Lung (tissue), 12 donors: Measurements from ENCODE around the gene HOXB2. TPM values are rescaled to one million over a fixed set of nuclear protein-coding genes. Genes with fewer than 3 reads are reported as not detected.

Experiments used
- ATAC-seq: fragments of 200-7000 bp; cut with Tn5 transposase; one replicate; pipeline ENCODE4 v1.9.1; 2020; ENCODE audit warnings: moderate number of reproducible peaks; ENCODE audit not compliant: insufficient read depth, low FRiP score
- DNase-seq, 3 donors: peaks; one replicate each; pipeline ENCODE4 v3.0.0-alpha.2; 2013 to 2017
- H3K27ac ChIP-seq, 2 donors: one replicate each; pipeline ENCODE4 v1.5.1; 2013; ENCODE audit warnings: mild to moderate bottlenecking in 2 of 2, moderate library complexity in 2 of 2, control low read depth in 1 of 2, inconsistent platforms in 1 of 2, low read depth in 1 of 2, low read length in 1 of 2
- H3K27me3 ChIP-seq, 3 donors: one replicate each; pipeline ENCODE4 v1.5.1; 2013; ENCODE audit warnings: low read length in 2 of 3; ENCODE audit not compliant: control insufficient read depth in 3 of 3, insufficient read depth in 3 of 3
- H3K36me3 ChIP-seq, 4 donors: one replicate each; pipeline ENCODE4 v1.5.1; 2013; ENCODE audit warnings: low read length in 4 of 4, mild to moderate bottlenecking in 1 of 4, moderate library complexity in 1 of 4; ENCODE audit not compliant: control insufficient read depth in 4 of 4, insufficient read depth in 4 of 4
- H3K4me1 ChIP-seq, 5 donors: one replicate each; pipeline ENCODE4 v1.5.1; 2013; ENCODE audit warnings: low read length in 5 of 5, mild to moderate bottlenecking in 2 of 5, moderate library complexity in 1 of 5; ENCODE audit not compliant: control insufficient read depth in 5 of 5, insufficient read depth in 5 of 5
- H3K4me3 ChIP-seq: one replicate; pipeline ENCODE4 v1.5.1; 2013; ENCODE audit warnings: mild to moderate bottlenecking, control low read depth, moderate library complexity
- H3K9ac ChIP-seq, 2 donors: one replicate each; pipeline ENCODE4 v1.5.1; 2013; ENCODE audit warnings: low read length in 2 of 2, control low read depth in 1 of 2; ENCODE audit not compliant: insufficient read depth in 1 of 2
- H3K9me3 ChIP-seq, 4 donors: one replicate each; pipeline ENCODE4 v1.5.1; 2013; ENCODE audit warnings: low read length in 3 of 4, mild to moderate bottlenecking in 1 of 4, moderate library complexity in 1 of 4; ENCODE audit not compliant: control insufficient read depth in 4 of 4, insufficient read depth in 3 of 4
- WGBS, 2 donors: extraction: QIAGEN DNeasy Blood & Tissue Kit; methylation state at CpG; one replicate each; pipeline ENCODE4 v1.1.7; 2013; 5-methylcytosine and 5-hydroxymethylcytosine counted together
- polyA plus RNA-seq, 2 donors: library from polyadenylated mRNA; stranded (reverse); fragments of 200-250 nt; gene quantifications; one replicate each; pipeline ENCODE4 v1.2.1, GENCODE V29; 2013
- total RNA-seq, 2 donors: library from RNA; depleted of rRNA in 1 of 2; stranded (reverse); fragments of >200 nt in 1 of 2; gene quantifications; one replicate each; pipeline ENCODE4 v1.2.1, GENCODE V29; 2014 to 2021
- TF ChIP-seq, protein P1 (sequence below): IDR thresholded peaks from 2 replicates; pipeline ENCODE4 v1.5.1; 2012; ENCODE audit warnings: mild to moderate bottlenecking; ENCODE audit errors: control extremely low read depth, extremely low read depth
- donor health status: control.
- donor health status: control.
- donor health status: Bipolar disorder and iron deficiency.
- donor health status: healthy.
- donor health status: DM: yes; HTN: yes; CAD: no.

Gene HOXB2
- total and polyA plus RNA-seq, 4 donors = 4.1 to 13.9 (median 7.3) TPM

DNA sequence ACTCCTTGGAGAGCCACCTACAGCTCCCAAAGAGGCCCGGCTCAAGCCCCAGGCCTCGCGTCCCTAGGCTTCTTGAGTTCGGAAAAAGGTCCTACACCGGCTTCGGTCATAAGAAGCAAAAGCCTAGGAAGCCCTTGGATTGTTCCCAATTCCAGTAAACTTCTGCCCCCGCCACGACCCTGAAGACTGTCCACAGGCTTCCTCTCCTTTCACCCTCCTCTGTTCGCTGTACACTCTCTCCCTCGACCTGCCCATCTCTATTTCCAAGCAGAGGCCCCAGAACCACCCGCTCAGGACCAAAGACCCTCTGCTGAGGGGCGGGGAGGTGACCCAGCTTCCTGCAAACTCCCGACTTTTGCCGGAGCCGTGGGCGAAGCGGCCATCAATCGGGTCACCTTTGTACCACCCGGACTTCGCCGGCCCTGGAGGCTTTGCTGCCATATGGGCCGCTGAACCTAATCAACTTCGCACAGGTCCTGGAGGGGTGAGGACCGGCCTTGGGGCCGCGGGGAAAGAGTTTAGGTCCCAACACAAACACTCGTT, 2.7 kb downstream of the HOXB2 start:
- H3K4me3 ChIP-seq = peak overlapping the region; percentile 33
- peaks cover 0 to 19% (median 2%) of the 10 kb centered on the region in 4 donors for H3K36me3 ChIP-seq
- peak overlapping the region; percentile 68 to 95 for H3K9ac ChIP-seq
- H3K27me3 ChIP-seq = peaks cover 0 to 55% (median 5%) of the 10 kb centered on the region in 3 donors
- H3K9me3 ChIP-seq = no peaks in the 10 kb centered on the region
- TF ChIP-seq, protein P1, sequence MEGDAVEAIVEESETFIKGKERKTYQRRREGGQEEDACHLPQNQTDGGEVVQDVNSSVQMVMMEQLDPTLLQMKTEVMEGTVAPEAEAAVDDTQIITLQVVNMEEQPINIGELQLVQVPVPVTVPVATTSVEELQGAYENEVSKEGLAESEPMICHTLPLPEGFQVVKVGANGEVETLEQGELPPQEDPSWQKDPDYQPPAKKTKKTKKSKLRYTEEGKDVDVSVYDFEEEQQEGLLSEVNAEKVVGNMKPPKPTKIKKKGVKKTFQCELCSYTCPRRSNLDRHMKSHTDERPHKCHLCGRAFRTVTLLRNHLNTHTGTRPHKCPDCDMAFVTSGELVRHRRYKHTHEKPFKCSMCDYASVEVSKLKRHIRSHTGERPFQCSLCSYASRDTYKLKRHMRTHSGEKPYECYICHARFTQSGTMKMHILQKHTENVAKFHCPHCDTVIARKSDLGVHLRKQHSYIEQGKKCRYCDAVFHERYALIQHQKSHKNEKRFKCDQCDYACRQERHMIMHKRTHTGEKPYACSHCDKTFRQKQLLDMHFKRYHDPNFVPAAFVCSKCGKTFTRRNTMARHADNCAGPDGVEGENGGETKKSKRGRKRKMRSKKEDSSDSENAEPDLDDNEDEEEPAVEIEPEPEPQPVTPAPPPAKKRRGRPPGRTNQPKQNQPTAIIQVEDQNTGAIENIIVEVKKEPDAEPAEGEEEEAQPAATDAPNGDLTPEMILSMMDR = no peak
- peaks cover 0 to 35% (median 3%) of the 10 kb centered on the region in 5 donors for H3K4me1 ChIP-seq
- peak overlapping the region; percentile 50 to 71 for H3K27ac ChIP-seq
- DNase-seq (peak in 1 of 3 donors; percentile 38), ATAC-seq (no peak)
- WGBS, 2 donors = 6 to 11% methylated on average over 27 of the region's 27 CpGs

DNA sequence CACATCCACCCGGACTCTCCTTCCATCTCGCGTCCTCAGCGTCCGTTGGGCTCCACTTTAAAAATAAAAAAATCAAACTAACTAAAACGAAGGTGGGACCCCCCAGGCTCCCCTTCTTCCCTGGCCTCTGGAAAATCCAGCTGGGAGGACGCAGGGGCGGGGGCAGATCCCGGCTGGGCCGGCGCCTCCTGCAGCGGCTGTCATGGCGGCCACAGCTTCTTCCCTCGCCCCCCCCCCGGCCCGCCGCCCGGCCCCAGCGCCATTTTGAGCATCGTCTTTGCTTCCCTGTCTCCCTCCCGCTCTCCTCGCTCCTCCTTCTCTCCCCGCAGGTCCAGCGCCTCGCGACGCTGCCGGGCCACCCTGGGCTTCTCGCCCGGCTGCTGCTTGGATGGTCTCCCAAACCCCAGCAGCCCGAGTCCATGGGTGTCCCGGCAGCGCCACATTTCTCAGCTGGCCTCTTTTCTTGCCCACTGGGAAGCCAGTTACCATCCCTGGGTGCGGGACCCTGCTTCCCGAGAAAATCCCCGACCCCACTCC, 3.3 kb downstream of the HOXB2 start:
- H3K27me3 ChIP-seq = peaks cover 0 to 51% (median 5%) of the 10 kb centered on the region in 3 donors
- TF ChIP-seq, protein P1 = no peak
- 2 to 5% methylated on average over 27 to 35 of the region's 36 CpGs for WGBS, 2 donors
- H3K36me3 ChIP-seq = peaks cover 0 to 19% (median 2%) of the 10 kb centered on the region in 4 donors
- H3K9ac ChIP-seq = peak overlapping the region; percentile 68 to 95
- peaks cover 0 to 31% (median 3%) of the 10 kb centered on the region in 5 donors for H3K4me1 ChIP-seq
- no peaks in the 10 kb centered on the region for H3K9me3 ChIP-seq
- ATAC-seq (peak; percentile 14), DNase-seq (peak; percentile 88 to 93 (median 90))
- H3K27ac ChIP-seq = peak overlapping the region; percentile 50 to 71
- H3K4me3 ChIP-seq = peak overlapping the region; percentile 33

DNA sequence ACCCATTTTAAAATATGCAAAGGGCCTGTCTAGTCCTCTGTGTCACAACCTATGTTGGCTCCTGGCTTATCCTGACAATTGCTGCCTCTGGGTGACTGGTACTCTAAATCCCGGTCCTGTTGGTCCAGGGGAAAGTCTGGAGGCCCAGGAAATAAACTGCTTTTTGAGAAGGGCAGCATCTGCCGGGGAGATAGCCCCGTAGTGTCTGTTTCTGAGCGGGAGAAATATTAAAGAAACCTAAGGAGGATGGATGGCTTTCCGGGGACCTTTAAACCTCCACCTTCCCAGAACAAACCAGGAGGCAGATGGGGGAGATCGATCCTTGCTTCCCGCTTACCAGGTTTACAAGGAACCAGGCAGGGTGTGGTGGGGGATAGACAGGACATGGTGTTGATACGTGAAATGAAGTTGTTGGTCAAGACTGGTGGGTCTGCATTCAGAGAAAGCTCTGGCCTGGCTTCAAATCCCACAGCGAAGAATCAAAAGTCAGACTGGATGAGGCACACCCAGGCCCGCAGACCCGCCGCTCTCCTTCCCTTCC, 3.8 kb downstream of the HOXB2 start:
- peaks cover 0 to 46% (median 5%) of the 10 kb centered on the region in 3 donors for H3K27me3 ChIP-seq
- H3K36me3 ChIP-seq = peaks cover 0 to 19% (median 2%) of the 10 kb centered on the region in 4 donors
- H3K9ac ChIP-seq = peak overlapping the region; percentile 25 to 82
- no peaks in the 10 kb centered on the region for H3K9me3 ChIP-seq
- peak in 2 of 3 donors; percentile 39 to 61 for DNase-seq
- ATAC-seq = no peak
- WGBS, 2 donors = 28 to 29% methylated on average over 12 of the region's 12 CpGs
- TF ChIP-seq, protein P1 = no peak
- peak overlapping the region; percentile 50 to 71 for H3K27ac ChIP-seq
- no peak overlapping the region for H3K4me3 ChIP-seq
- H3K4me1 ChIP-seq = peaks cover 0 to 25% (median 3%) of the 10 kb centered on the region in 5 donors
